K562 (cell line): ENCODE data around the gene TNFAIP8L1. TPM values are rescaled to one million over a fixed set of nuclear protein-coding genes. Genes with fewer than 3 reads are reported as not detected.

ENCODE experiments used
- ARNT ChIP-seq, 2 experiments: fragments of 450-650 bp; IDR thresholded peaks; 2 replicates each; pipeline ENCODE4 v1.6.1; 2016; ENCODE audit warnings: mild to moderate bottlenecking in 1 of 2
- ATF1 ChIP-seq, 2 experiments: fragments of 450-650 bp in 1 of 2; IDR thresholded peaks; 2 replicates each; pipeline ENCODE4 v1.6.1; 2016; ENCODE audit warnings: missing compliant biosample characterization in 1 of 2, missing genetic modification characterization in 1 of 2
- ATF6 ChIP-seq: sonication (generic); formaldehyde crosslinking; IDR thresholded peaks from 2 replicates; pipeline ENCODE4 v1.4.0; 2020; ENCODE audit warnings: mild to moderate bottlenecking, missing genetic modification reagents
- FOXJ2 ChIP-seq: fragments of 200-800 bp; sonication (Bioruptor generic); IDR thresholded peaks from 2 replicates; pipeline ENCODE4 v1.6.1; 2016; ENCODE audit warnings: missing genetic modification characterization, missing compliant biosample characterization
- FOXK2 ChIP-seq, 2 experiments: fragments of 450-650 bp; IDR thresholded peaks in 1 of 2; conservative IDR thresholded peaks in 1 of 2; 2 replicates each; pipeline ENCODE4 v1.6.1; 2016; ENCODE audit warnings: low read depth in 2 of 2, mild to moderate bottlenecking in 1 of 2
- FUS ChIP-seq: fragments of 200-400 bp; formaldehyde crosslinking; optimal IDR thresholded peaks from 2 replicates; pipeline ENCODE3; 2017; ENCODE audit warnings: low read depth, low read length
- IFI16 ChIP-seq: fragments of 250-450 bp; sonication (Bioruptor Pico); IDR thresholded peaks from 2 replicates; pipeline ENCODE4 v2.1.2; 2022; ENCODE audit warnings: mild to moderate bottlenecking, inconsistent platforms
- MGA ChIP-seq: fragments of 450-650 bp; IDR thresholded peaks from 2 replicates; pipeline ENCODE4 v1.6.1; 2016; ENCODE audit warnings: mild to moderate bottlenecking, moderate library complexity
- NFATC3 ChIP-seq: fragments of 450-650 bp; IDR thresholded peaks from 2 replicates; pipeline ENCODE4 v1.6.1; 2017; ENCODE audit warnings: mild to moderate bottlenecking
- PPARD ChIP-seq: fragments of 250-450 bp; sonication (Bioruptor Pico); IDR thresholded peaks from 2 replicates; pipeline ENCODE4 v1.8.0; 2022; ENCODE audit warnings: inconsistent platforms, mild to moderate bottlenecking, moderate library complexity
- SAFB2 ChIP-seq: fragments of 200-400 bp; formaldehyde crosslinking; IDR thresholded peaks from 2 replicates; pipeline ENCODE4 v1.6.1; 2018; ENCODE audit warnings: borderline replicate concordance, low read length, low read depth, moderate library complexity; ENCODE audit not compliant: severe bottlenecking
- TEAD2 ChIP-seq: fragments of 450-650 bp; IDR thresholded peaks from 2 replicates; pipeline ENCODE4 v1.6.1; 2016; ENCODE audit warnings: missing genetic modification characterization, control low read depth, missing compliant biosample characterization
- ZEB2 ChIP-seq: fragments of 450-650 bp; IDR thresholded peaks from 2 replicates; pipeline ENCODE4 v1.6.1; 2016
- ZNF12 ChIP-seq: sonication (generic); formaldehyde crosslinking; IDR thresholded peaks from 2 replicates; pipeline ENCODE4 v1.4.0; 2020; ENCODE audit warnings: mild to moderate bottlenecking, missing genetic modification reagents
- ZNF79 ChIP-seq: fragments of 250-450 bp; sonication (Bioruptor Pico); IDR thresholded peaks from 2 replicates; pipeline ENCODE4 v1.4.0; 2020; ENCODE audit warnings: low read depth, mild to moderate bottlenecking, moderate library complexity
- polyA plus RNA-seq, 8 experiments: library from polyadenylated mRNA; depleted of rRNA in 4 of 8; stranded (reverse) in 5 of 8; unstranded in 3 of 8; fragments of >200 nt; fragmentation: Nextera tagmentation in 2 of 8; fragmentation: Illumina TruSeq in 1 of 8; extraction: Ambion mirVana in 2 of 8; extraction: Trizol in 1 of 8; gene quantifications; 2 replicates each; pipeline versions ENCODE4 v1.2.1 to v1.2.3, GENCODE V29; 2011 to 2014; ENCODE audit warnings: inconsistent platforms in 1 of 8, missing spikeins in 1 of 8
- total RNA-seq, 7 experiments: library from RNA; depleted of rRNA in 6 of 7; stranded (reverse); fragments of >200 nt in 6 of 7; fragmentation: Illumina TruSeq in 2 of 7; extraction: Trizol in 2 of 7; gene quantifications; 2 replicates each; pipeline versions ENCODE4 v1.2.1 to v1.2.3, GENCODE V29; 2011 to 2021; ENCODE audit warnings: low replicate concordance in 1 of 7

The TNFAIP8L1 gene
- total and polyA plus RNA-seq, 9 of the 15 experiments (the other 6 are each of a cell fraction or from before 2014, with no cell fraction given), result 0.69 to 9.3 (median 4.9) TPM

- TF ChIP-seq MGA, result no peak; the same call in 1 of the 2 replicates
- no peak for TF ChIP-seq FOXJ2 (tag)
- TF ChIP-seq TEAD2 (tag), result no peak
- TF ChIP-seq SAFB2, result no peak
- no peak for TF ChIP-seq IFI16 (CRISPR knock-in tag)
- TF ChIP-seq ZNF79 (CRISPR knock-in tag), result no peak
- no peak for TF ChIP-seq ZNF12 (CRISPR knock-in tag)
- TF ChIP-seq NFATC3, result no peak
- TF ChIP-seq FOXK2 (conservative IDR thresholded peaks at IDR 0.05 in 1 of 2, IDR thresholded peaks at IDR 0.05 in 1 of 2; ENCODE audit: low read depth in 2 of 2), result peak; percentile 76 to 82
- 0 out of 2 replicates have a peak, but pooled peaks have one; percentile 29 for TF ChIP-seq ZEB2
- no peak for TF ChIP-seq PPARD (CRISPR knock-in tag)
- TF ChIP-seq ATF6, result no peak
- TF ChIP-seq ATF1 (CRISPR knock-in tag; IDR thresholded peaks at IDR 0.05), result no peak
- peak; percentile 50 for TF ChIP-seq ATF1 (tag; IDR thresholded peaks at IDR 0.05)
- TF ChIP-seq ARNT (IDR thresholded peaks at IDR 0.05), result peak; percentile 56 to 82; a peak in 2 of 4 replicates
- TF ChIP-seq FUS, result no peak
These were observed at the start of gene TNFAIP8L1 (continued) for GRCh38 chr19:4638828-4639530.
